Gastroesophageal sphincter (tissue), 4 donors: ENCODE measurements around the gene SCARB1. TPM values are rescaled to one million over a fixed set of nuclear protein-coding genes. Genes with fewer than 3 reads are reported as not detected.

Experiments used
- ATAC-seq: fragments of 150-250 bp; one replicate; pipeline ENCODE4 v1.9.1; 2016; ENCODE audit warnings: mild to moderate bottlenecking, moderate library complexity
- H3K27ac ChIP-seq, 4 donors: fragments of 200-600 bp; sonication (generic) in 3 of 4; 1 replicate in 3 of 4; 2 replicates in 1 of 4; pipeline ENCODE4 v1.5.1; 2016 to 2019
- H3K27me3 ChIP-seq: fragments of 200-600 bp; sonication (generic); one replicate; pipeline ENCODE4 v1.5.1; 2019
- H3K36me3 ChIP-seq, 2 donors: fragments of 200-600 bp; sonication (generic); one replicate each; pipeline ENCODE4 v1.5.1; 2019; ENCODE audit warnings: control low read depth in 1 of 2
- H3K4me1 ChIP-seq, 3 donors: fragments of 200-600 bp; sonication (generic); 1 replicate in 2 of 3; 2 replicates in 1 of 3; pipeline ENCODE4 v1.5.1; 2016 to 2019; ENCODE audit warnings: control low read depth in 2 of 3
- H3K4me3 ChIP-seq, 2 donors: fragments of 200-600 bp; sonication (generic); one replicate each; pipeline ENCODE4 v1.5.1; 2019; ENCODE audit warnings: mild to moderate bottlenecking in 1 of 2, moderate library complexity in 1 of 2
- H3K9me3 ChIP-seq, 3 donors: fragments of 200-600 bp; sonication (generic); one replicate each; pipeline ENCODE4 v1.5.1; 2017 to 2019; ENCODE audit warnings: control low read depth in 2 of 3
- CTCF ChIP-seq, 4 experiments: fragments of 200-600 bp in 2 of 4; fragments of 450-650 bp in 2 of 4; sonication (generic) in 1 of 4; IDR thresholded peaks; one replicate each; pipeline ENCODE4 v1.5.1; 2017 to 2019; ENCODE audit warnings: antibody characterized with exemption in 4 of 4, mild to moderate bottlenecking in 2 of 4, moderate library complexity in 2 of 4
- EP300 ChIP-seq: sonication (generic); formaldehyde crosslinking; IDR thresholded peaks from one replicate; pipeline ENCODE4 v1.6.1; 2017; ENCODE audit warnings: antibody characterized with exemption, mild to moderate bottlenecking
- POLR2A ChIP-seq, 2 donors: fragments of 450-650 bp; IDR thresholded peaks; one replicate each; pipeline ENCODE4 v1.6.1; 2017; ENCODE audit warnings: antibody characterized with exemption in 2 of 2, mild to moderate bottlenecking in 2 of 2, moderate library complexity in 1 of 2
- POLR2AphosphoS5 ChIP-seq: sonication (generic); formaldehyde crosslinking; IDR thresholded peaks from one replicate; pipeline ENCODE4 v1.6.1; 2017; ENCODE audit warnings: antibody characterized with exemption
- WGBS, 2 donors: methylation state at CpG; one replicate each; pipeline ENCODE4 v1.1.5; 2018; ENCODE audit warnings: low coverage in 1 of 2; 5-methylcytosine and 5-hydroxymethylcytosine counted together
- total RNA-seq, 4 donors: library from RNA; depleted of rRNA; stranded (reverse); fragments of >200 nt; gene quantifications; one replicate each; pipeline ENCODE4 v1.1.0, GENCODE V29; 2016

The SCARB1 gene
- total RNA-seq, 4 donors from 2014 or later: 6.8 to 13.9 (median 11.5) TPM

GRCh38 chr12:124780752-124781685 lies 82.6 kb downstream of the SCARB1 start:
- ATAC-seq: no peak
- no peak overlapping the region for H3K4me3 ChIP-seq
- H3K27ac ChIP-seq: no peak overlapping the region
- TF ChIP-seq EP300: no peak
- no peak for TF ChIP-seq POLR2A (IDR thresholded peaks at IDR 0.05)
- TF ChIP-seq CTCF (IDR thresholded peaks at IDR 0.05): no peak
- TF ChIP-seq POLR2AphosphoS5: no peak
- no peaks in the 10 kb centered on the region for H3K27me3 ChIP-seq
- peaks cover 0 to 25% of the 10 kb centered on the region in 2 donors for H3K36me3 ChIP-seq
- WGBS, 2 donors: 91 to 100% methylated on average over 4 to 5 of the region's 16 CpGs
- no peaks in the 10 kb centered on the region for H3K4me1 ChIP-seq
- no peaks in the 10 kb centered on the region for H3K9me3 ChIP-seq

- 80% methylated on average over 2 of the region's 3 CpGs; no CpG with 5 or more reads in 1 of the 2 donors for WGBS, 2 donors
- Histone ChIP-seq H3K4me1 (peaks cover 0 to under 1% (median 0%) of the 10 kb centered on the region in 3 donors), H3K27ac (no peak overlapping the region), H3K9me3 (no peaks in the 10 kb centered on the region), H3K27me3 (no peaks in the 10 kb centered on the region), H3K4me3 (no peak overlapping the region), H3K36me3 (peaks cover 0 to 21% of the 10 kb centered on the region in 2 donors)
- ATAC-seq: no peak
- TF ChIP-seq POLR2A (IDR thresholded peaks at IDR 0.05) (no peak), CTCF (IDR thresholded peaks at IDR 0.05) (no peak), POLR2AphosphoS5 (no peak)
Measured at GRCh38 chr12:124780336-124780735, 83.3 kb downstream of the SCARB1 start.

- 54 to 77% methylated on average over 8 to 20 of the region's 27 CpGs for WGBS, 2 donors
- no peak for ATAC-seq
Measured at GRCh38 chr12:124779161-124780141, 84.2 kb downstream of the SCARB1 start.

GRCh38 chr12:124778411-124778810 lies 85.3 kb downstream of the SCARB1 start:
- no peak overlapping the region for H3K27ac ChIP-seq
- WGBS, 2 donors: 100% methylated on average over 2 of the region's 12 CpGs; no CpG with 5 or more reads in 1 of the 2 donors
- H3K9me3 ChIP-seq: no peaks in the 10 kb centered on the region
- no peak for TF ChIP-seq POLR2A (IDR thresholded peaks at IDR 0.05)
- no peak for TF ChIP-seq EP300
- TF ChIP-seq CTCF (IDR thresholded peaks at IDR 0.05): no peak
- no peak for TF ChIP-seq POLR2AphosphoS5
- H3K4me1 ChIP-seq: peaks cover 0 to 15% (median 0%) of the 10 kb centered on the region in 3 donors
- no peak overlapping the region for H3K4me3 ChIP-seq
- peaks cover 0 to 5% of the 10 kb centered on the region in 2 donors for H3K36me3 ChIP-seq
- no peaks in the 10 kb centered on the region for H3K27me3 ChIP-seq
- ATAC-seq: no peak

More at GRCh38 chr12:124779161-124780141, 84.2 kb downstream of the SCARB1 start:
- no peak overlapping the region for H3K27ac ChIP-seq
- no peak overlapping the region for H3K4me3 ChIP-seq
- no peaks in the 10 kb centered on the region for H3K27me3 ChIP-seq
- peaks cover 0 to 12% of the 10 kb centered on the region in 2 donors for H3K36me3 ChIP-seq
- H3K9me3 ChIP-seq: no peaks in the 10 kb centered on the region
- no peak for TF ChIP-seq EP300
- TF ChIP-seq CTCF (IDR thresholded peaks at IDR 0.05): no peak
- TF ChIP-seq POLR2A (IDR thresholded peaks at IDR 0.05): no peak
- TF ChIP-seq POLR2AphosphoS5: no peak
- H3K4me1 ChIP-seq: peaks cover 0 to 10% (median 0%) of the 10 kb centered on the region in 3 donors
